Small intestine (tissue), 7 donors: Measurements from ENCODE around the gene TIAM1. TPM values are rescaled to one million over a fixed set of nuclear protein-coding genes. Genes with fewer than 3 reads are reported as not detected.

Experiments used
- DNase-seq, 2 donors: peaks; one replicate each; pipeline versions ENCODE4 v3.0.0 to v3.0.0-alpha.2; 2013
- FAIRE-seq: peaks from 2 replicates; lab custom pipeline; 2012; peaks lifted over from hg19 to GRCh38; lab: Jason Lieb, UNC
- H3K27ac ChIP-seq, 3 donors: one replicate each; pipeline ENCODE4 v1.5.1; 2013; ENCODE audit warnings: low read length in 2 of 3, mild to moderate bottlenecking in 2 of 3, control low read depth in 1 of 3, inconsistent platforms in 1 of 3, low read depth in 1 of 3, moderate library complexity in 1 of 3
- H3K27me3 ChIP-seq, 3 donors: one replicate each; pipeline ENCODE4 v1.6.1; 2013; ENCODE audit warnings: low read length in 3 of 3, inconsistent platforms in 1 of 3; ENCODE audit not compliant: control insufficient read depth in 3 of 3, insufficient read depth in 3 of 3
- H3K36me3 ChIP-seq, 3 donors: one replicate each; pipeline ENCODE4 v1.6.1; 2013; ENCODE audit warnings: low read length in 3 of 3, inconsistent platforms in 1 of 3, low read depth in 1 of 3, mild to moderate bottlenecking in 1 of 3, moderate library complexity in 1 of 3; ENCODE audit not compliant: control insufficient read depth in 3 of 3, insufficient read depth in 2 of 3
- H3K4me1 ChIP-seq, 3 donors: one replicate each; pipeline ENCODE4 v1.6.1; 2013; ENCODE audit warnings: low read length in 2 of 3, inconsistent platforms in 1 of 3, low read depth in 1 of 3, mild to moderate bottlenecking in 1 of 3, moderate library complexity in 1 of 3; ENCODE audit not compliant: control insufficient read depth in 3 of 3, insufficient read depth in 2 of 3
- H3K4me3 ChIP-seq, 3 donors: one replicate each; pipeline ENCODE4 v1.5.1; 2013; ENCODE audit warnings: low read length in 3 of 3, control low read depth in 1 of 3, inconsistent platforms in 1 of 3, low read depth in 1 of 3, mild to moderate bottlenecking in 1 of 3, moderate library complexity in 1 of 3
- H3K9me3 ChIP-seq, 2 donors: one replicate each; pipeline ENCODE4 v1.6.1; 2013; ENCODE audit warnings: low read depth in 1 of 2, low read length in 1 of 2; ENCODE audit not compliant: control insufficient read depth in 2 of 2, insufficient read depth in 1 of 2
- WGBS, 3 donors: extraction: QIAGEN DNeasy Blood & Tissue Kit; methylation state at CpG; one replicate each; pipeline ENCODE4 v1.1.7; 2013; 5-methylcytosine and 5-hydroxymethylcytosine counted together
- polyA plus RNA-seq, 4 donors: library from polyadenylated mRNA; stranded (reverse) in 3 of 4; unstranded in 1 of 4; fragments of 200-250 nt in 3 of 4; fragments of 120-200 nt in 1 of 4; gene quantifications; one replicate each; pipeline versions ENCODE4 v1.2.1 to v1.2.3, GENCODE V29; 2013
- donor health status: healthy with polysubstance abuse.
- donor health status: control.
- donor health status: control.
- donor health status: Bipolar disorder and iron deficiency.
- donor health status: healthy.

The TIAM1 gene
- polyA plus RNA-seq, 4 donors: 0.45 to 4.1 (median 2.4) TPM

GRCh38 chr21:31156662-31157061 lies 187.4 kb downstream of the TIAM1 start:
- 92 to 96% (median 93%) methylated on average over 2 of the region's 2 CpGs for WGBS, 3 donors
- H3K4me1 ChIP-seq: no peaks in the 10 kb centered on the region
- DNase-seq: no peak
- H3K27me3 ChIP-seq: no peaks in the 10 kb centered on the region
- H3K36me3 ChIP-seq: no peaks in the 10 kb centered on the region
- peaks cover 0 to 6% of the 10 kb centered on the region in 2 donors for H3K9me3 ChIP-seq
- no peak overlapping the region for H3K27ac ChIP-seq
- H3K4me3 ChIP-seq: no peak overlapping the region
- FAIRE-seq: no peak

- Histone ChIP-seq H3K4me1 (no peaks in the 10 kb centered on the region), H3K9me3 (peaks cover 0 to 6% of the 10 kb centered on the region in 2 donors), H3K36me3 (no peaks in the 10 kb centered on the region), H3K27ac (no peak overlapping the region), H3K4me3 (no peak overlapping the region), H3K27me3 (no peaks in the 10 kb centered on the region)
- FAIRE-seq (no peak), DNase-seq (no peak)
Measured at GRCh38 chr21:31156169-31156568, 187.9 kb downstream of the TIAM1 start.

GRCh38 chr21:31151156-31152045 lies 192.7 kb downstream of the TIAM1 start:
- DNase-seq (no peak), FAIRE-seq (no peak)
- WGBS, 3 donors: 79 to 87% (median 80%) methylated on average over 7 of the region's 7 CpGs
- Histone ChIP-seq H3K9me3 (peaks cover 0 to 4% of the 10 kb centered on the region in 2 donors), H3K36me3 (no peaks in the 10 kb centered on the region), H3K4me1 (no peaks in the 10 kb centered on the region), H3K27me3 (no peaks in the 10 kb centered on the region), H3K27ac (no peak overlapping the region), H3K4me3 (no peak overlapping the region)

- no peak for FAIRE-seq
- Histone ChIP-seq H3K9me3 (no peaks in the 10 kb centered on the region), H3K27me3 (no peaks in the 10 kb centered on the region), H3K27ac (no peak overlapping the region), H3K4me3 (no peak overlapping the region), H3K36me3 (no peaks in the 10 kb centered on the region), H3K4me1 (no peaks in the 10 kb centered on the region)
- no peak for DNase-seq
- WGBS, 3 donors: 46 to 64% (median 63%) methylated on average over 3 of the region's 3 CpGs
Measured at GRCh38 chr21:31145274-31145673, 198.8 kb downstream of the TIAM1 start.

GRCh38 chr21:31143036-31143435 lies 201.0 kb downstream of the TIAM1 start:
- 70 to 83% (median 80%) methylated on average over 6 of the region's 6 CpGs for WGBS, 3 donors
- Histone ChIP-seq H3K27me3 (no peaks in the 10 kb centered on the region), H3K36me3 (no peaks in the 10 kb centered on the region), H3K9me3 (no peaks in the 10 kb centered on the region), H3K27ac (no peak overlapping the region), H3K4me3 (no peak overlapping the region), H3K4me1 (no peaks in the 10 kb centered on the region)
- no peak for FAIRE-seq
- no peak for DNase-seq

- FAIRE-seq: no peak
Measured at GRCh38 chr21:31142600-31142999, 201.5 kb downstream of the TIAM1 start.

GRCh38 chr21:31141389-31142000 lies 202.6 kb downstream of the TIAM1 start:
- Histone ChIP-seq H3K36me3 (no peaks in the 10 kb centered on the region), H3K4me3 (no peak overlapping the region), H3K27ac (no peak overlapping the region), H3K27me3 (no peaks in the 10 kb centered on the region), H3K9me3 (no peaks in the 10 kb centered on the region), H3K4me1 (no peaks in the 10 kb centered on the region)
- WGBS, 3 donors: 63 to 78% (median 76%) methylated on average over 11 of the region's 11 CpGs
- DNase-seq (no peak), FAIRE-seq (no peak)

More at GRCh38 chr21:31142600-31142999, 201.5 kb downstream of the TIAM1 start:
- Histone ChIP-seq H3K4me3 (no peak overlapping the region), H3K4me1 (no peaks in the 10 kb centered on the region), H3K27ac (no peak overlapping the region), H3K9me3 (no peaks in the 10 kb centered on the region), H3K27me3 (no peaks in the 10 kb centered on the region), H3K36me3 (no peaks in the 10 kb centered on the region)
- 73 to 82% (median 77%) methylated on average over 6 to 7 of the region's 7 CpGs for WGBS, 3 donors
- DNase-seq: no peak

- Histone ChIP-seq H3K4me1 (no peaks in the 10 kb centered on the region), H3K9me3 (no peaks in the 10 kb centered on the region), H3K27me3 (no peaks in the 10 kb centered on the region), H3K27ac (no peak overlapping the region), H3K4me3 (no peak overlapping the region), H3K36me3 (no peaks in the 10 kb centered on the region)
- no peak for DNase-seq
- no peak for FAIRE-seq
Measured at GRCh38 chr21:31140676-31141075, 203.4 kb downstream of the TIAM1 start.
